HL-60/S4 (cell line): Measurements from ENCODE around the gene PTPMT1.
"Not testable (repeated sequence)": the region's sequence is repeated elsewhere in the genome, so short reads cannot be mapped to it uniquely, and the experiment has no call there.

Source experiments
- in situ Hi-C: fragments of 300-500 bp; cut with MboI; formaldehyde crosslinking; loops from 2 replicates; pipeline ENCODE4 v1.14.3; 2022; ENCODE audit warnings: low sequenced_read_pairs

PTPMT1 gene

GRCh38 chr11:47545298-47545697 is 20.1 kb upstream of the PTPMT1 start:
- in situ Hi-C loops: no loop called here

DNA sequence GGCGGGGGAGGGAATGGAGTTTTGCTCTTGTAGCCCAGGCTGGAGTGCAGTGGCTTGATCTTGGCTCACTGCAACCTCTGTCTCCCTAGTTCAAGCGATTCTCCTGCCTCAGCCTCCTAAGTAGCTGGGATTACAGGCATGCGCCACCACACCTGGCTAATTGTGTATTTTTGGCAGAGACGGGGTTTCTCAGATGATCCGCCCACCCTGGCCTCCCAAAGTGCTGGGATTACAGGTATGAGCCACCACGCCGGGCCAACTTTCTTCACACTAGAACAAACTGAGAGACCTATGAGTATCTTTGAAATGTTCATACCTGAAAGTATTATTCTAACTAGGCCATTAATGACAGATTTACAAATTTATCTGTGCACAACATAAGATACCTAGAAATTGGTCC is 19.1 kb upstream of the PTPMT1 start:
- in situ Hi-C loops: not testable (repeated sequence)

DNA sequence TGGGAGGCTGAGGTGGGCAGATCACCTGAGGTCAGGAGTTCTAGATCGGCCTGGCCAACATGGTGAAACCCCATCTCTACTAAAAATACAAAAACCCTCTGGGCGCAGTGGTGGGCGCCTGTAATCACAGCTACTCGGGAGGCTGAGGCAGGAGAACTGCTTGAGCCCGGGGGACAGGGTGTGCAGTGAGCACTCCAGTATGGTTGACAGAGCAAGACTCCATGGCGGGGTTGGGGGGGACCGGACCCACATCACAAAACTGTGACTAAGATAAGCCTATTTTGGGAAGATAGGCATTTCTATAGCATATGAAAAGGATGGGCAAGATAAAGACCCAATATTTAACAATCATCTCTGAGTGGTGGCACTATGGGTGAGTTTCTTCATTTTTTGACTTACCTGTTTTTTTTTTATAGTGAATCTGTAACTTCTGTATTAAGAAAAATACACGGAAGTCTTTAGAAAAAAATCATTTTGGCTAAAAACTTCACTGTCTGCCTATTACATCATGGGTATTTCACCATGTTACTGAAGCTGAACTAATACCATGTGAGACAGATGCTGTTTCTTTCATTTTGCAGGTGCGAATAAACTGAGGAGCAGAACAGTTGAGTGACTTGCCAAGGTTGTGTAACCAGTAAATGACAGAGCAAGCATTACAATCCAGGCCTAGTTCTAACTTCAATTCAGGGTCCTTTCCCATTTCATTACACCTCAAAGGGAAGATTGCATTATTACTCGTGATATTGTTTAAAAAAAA is 14.9 kb upstream of the PTPMT1 start:
- in situ Hi-C loops: no loop called here

DNA sequence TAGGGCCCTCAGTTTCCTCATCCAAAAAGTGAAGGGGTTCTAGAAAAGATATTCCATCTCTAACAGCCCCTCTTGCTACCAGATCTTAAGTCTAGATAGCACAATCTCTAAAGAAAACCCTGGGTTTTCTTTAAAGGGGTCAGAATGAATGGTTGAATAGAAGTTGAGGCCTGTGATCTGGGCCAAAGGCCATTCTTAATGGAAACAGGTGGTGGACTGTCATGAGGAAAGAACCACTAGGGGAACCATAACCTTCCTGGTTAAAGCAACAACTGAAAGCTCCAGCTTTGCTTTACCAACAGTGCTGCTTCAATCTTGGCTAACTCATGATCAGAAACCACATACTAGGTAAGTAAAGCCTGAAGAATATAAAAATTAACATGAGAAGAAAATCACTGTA is 14.3 kb upstream of the PTPMT1 start:
- in situ Hi-C loops: no loop called here

DNA sequence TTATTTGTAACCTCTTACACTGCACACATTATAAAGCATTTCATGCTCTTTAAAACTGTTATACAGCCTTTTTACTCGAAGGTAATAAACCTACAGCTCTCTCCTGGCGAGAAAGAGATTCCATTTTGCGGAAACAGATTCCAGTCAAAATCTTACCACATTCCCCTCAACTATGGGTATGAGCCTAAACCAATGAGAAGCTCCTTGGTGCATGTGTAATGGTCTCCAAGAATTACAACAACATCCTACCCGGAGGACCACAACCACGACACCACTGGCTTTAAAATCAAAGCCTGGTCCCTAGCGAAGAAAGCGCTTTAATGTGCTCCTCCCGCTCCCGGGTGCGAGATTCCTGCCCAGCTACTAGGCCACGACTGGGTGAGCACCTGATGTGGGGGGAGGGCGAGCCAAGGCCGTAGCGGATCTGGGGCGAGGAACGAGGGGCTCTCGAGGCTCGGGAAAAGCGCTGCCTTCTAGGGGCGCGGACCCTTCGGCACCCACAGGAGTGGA is 13.3 kb upstream of the PTPMT1 start:
- in situ Hi-C loops: no loop called here

- in situ Hi-C loops: no loop called here
Observed at GRCh38 chr11:47552566-47553405, 12.6 kb upstream of the PTPMT1 start, which contains the start of gene CELF1. CELF1 (minus strand) TSS chr11:47553132; CDS start chr11:47499523, 53,609 bp downstream.

GRCh38 chr11:47553406-47553743 is 12.0 kb upstream of the PTPMT1 start:
- in situ Hi-C loops: no loop called here

GRCh38 chr11:47557004-47557403 is 8.4 kb upstream of the PTPMT1 start:
- in situ Hi-C loops: not testable (repeated sequence)

- in situ Hi-C loops: no loop called here
Observed at GRCh38 chr11:47558695-47559094, 6.7 kb upstream of the PTPMT1 start.

- in situ Hi-C loops: no loop called here
Observed at GRCh38 chr11:47560426-47560825, 5.0 kb upstream of the PTPMT1 start.

DNA sequence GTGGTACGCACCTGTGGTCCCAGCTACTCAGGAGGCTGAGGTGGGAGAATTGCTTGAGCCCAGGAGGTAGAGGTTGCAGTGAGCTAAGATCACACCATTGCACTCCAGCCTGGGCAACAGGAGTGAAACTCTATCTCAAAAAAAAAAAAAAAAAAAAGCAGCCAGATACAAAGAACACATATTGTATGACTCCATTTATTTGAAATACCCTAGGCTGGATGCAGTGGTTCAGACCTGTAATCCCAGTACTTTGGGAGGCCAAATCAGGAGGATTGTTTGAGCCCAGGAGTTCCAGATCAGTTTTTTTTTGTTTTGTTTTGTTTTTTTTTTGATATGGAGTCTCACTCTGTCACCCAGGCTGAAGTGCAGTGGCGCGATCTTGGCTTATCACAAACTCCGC is 3.0 kb upstream of the PTPMT1 start:
- in situ Hi-C loops: not testable (repeated sequence)

DNA sequence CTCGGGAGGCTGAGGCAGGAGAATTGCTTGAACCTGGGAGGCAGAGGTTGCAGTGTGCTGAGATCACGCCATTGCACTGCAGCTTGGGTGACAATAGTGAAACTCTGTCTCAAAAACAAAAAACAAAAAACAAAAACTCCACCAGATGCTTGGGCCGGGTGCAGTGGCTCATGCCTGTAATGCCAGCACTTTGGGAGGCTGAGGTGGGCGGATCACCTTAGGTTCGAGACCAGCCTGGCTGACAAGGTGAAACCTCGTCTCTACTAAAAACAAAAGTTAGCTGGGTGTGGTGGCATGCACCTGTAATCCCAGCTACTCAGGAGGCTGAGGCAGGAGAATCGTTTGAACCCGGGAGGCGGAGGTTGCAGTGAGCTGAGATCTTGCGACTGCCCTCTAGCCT is 1.0 kb upstream of the PTPMT1 start:
- in situ Hi-C loops: not testable (repeated sequence)

GRCh38 chr11:47564933-47565339 is 463 bp upstream of the PTPMT1 start:
- in situ Hi-C loops: no loop called here

DNA sequence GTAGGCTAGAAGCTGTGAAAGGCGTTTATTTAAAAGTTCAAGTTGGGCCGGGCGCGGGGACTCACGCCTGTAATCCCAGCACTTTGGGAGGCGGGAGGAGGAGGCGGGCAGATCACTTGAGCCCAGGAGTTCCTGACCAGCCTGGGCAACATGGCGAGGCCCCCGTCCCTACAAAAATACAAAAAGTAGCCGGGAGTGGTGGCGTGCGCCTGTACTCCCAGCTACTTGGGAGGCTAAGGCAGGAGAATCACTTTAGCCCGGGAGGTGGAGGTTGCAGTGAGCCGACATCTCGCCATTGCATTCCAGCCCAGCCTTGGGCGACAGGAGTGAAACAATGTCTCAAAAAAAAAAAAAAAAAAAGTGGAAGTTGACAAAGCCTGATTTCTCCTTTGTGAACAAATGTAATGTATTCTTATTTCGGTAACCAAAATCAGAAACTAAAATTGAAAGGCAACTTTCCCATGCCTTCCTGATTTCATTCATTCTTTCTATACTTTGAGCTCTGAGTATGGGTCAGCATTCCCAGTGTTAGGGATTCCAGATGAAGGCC is 825 bp downstream of the PTPMT1 start:
- in situ Hi-C loops: no loop called here

DNA sequence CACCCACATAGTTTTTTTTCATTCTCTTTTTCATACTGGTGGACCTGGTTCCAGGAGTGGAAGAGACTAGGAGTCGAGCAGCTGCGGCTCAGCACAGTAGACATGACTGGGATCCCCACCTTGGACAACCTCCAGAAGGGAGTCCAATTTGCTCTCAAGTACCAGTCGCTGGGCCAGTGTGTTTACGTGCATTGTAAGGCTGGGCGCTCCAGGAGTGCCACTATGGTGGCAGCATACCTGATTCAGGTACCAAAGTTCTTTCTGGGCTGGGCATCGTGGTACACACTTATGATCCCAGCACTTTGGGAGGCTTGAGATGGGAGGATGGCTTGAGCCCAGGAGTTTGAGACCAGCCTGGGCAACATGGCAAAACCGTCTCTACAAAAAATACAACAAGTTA is 4.2 kb downstream of the PTPMT1 start:
- in situ Hi-C loops: no loop called here

GRCh38 chr11:47570651-47571356 is 5.4 kb downstream of the PTPMT1 start:
- in situ Hi-C loops: no loop called here

- in situ Hi-C loops: no loop called here
Observed at GRCh38 chr11:47571357-47571729, 5.9 kb downstream of the PTPMT1 start.

DNA sequence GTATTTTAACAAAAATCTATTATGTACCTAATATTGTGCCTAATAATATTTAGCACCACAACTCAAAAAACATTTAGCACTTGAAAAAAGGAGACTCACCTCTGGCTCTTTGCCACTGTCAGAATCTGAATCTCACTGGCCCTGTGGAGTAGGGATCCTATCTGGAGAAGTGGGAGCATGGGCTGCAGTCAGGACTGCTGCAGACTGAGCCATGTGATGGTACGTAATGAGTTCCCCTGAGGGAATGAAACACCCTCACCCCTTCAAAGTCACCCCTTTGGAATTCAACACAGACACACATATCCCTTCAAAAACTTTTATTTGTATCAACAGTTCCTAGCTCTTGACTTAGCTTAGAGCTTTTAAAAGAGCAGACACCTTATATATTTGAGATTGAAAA is 6.5 kb downstream of the PTPMT1 start:
- in situ Hi-C loops: no loop called here

GRCh38 chr11:47572715-47573255 is 7.4 kb downstream of the PTPMT1 start:
- in situ Hi-C loops: no loop called here

- in situ Hi-C loops: no loop called here
Observed at GRCh38 chr11:47573321-47573720, 7.9 kb downstream of the PTPMT1 start.
